IPS-18a (cell line): Measurements from ENCODE around the gene OR7D4.
"Not testable (repeated sequence)": the region's sequence is repeated elsewhere in the genome, so short reads cannot be mapped to it uniquely, and the experiment has no call there.

Experiments
- H3K27ac ChIP-seq: one replicate; pipeline ENCODE4 v1.5.1; 2013; ENCODE audit warnings: low read length
- H3K27me3 ChIP-seq: one replicate; pipeline ENCODE4 v1.6.1; 2013; ENCODE audit warnings: mild to moderate bottlenecking, low read length; ENCODE audit not compliant: control insufficient read depth, insufficient read depth
- H3K36me3 ChIP-seq: one replicate; pipeline ENCODE4 v1.6.1; 2013; ENCODE audit warnings: low read depth, low read length; ENCODE audit not compliant: control insufficient read depth
- H3K4me1 ChIP-seq: one replicate; pipeline ENCODE4 v1.6.1; 2013; ENCODE audit warnings: low read depth, low read length; ENCODE audit not compliant: control insufficient read depth
- H3K4me3 ChIP-seq: one replicate; pipeline ENCODE4 v1.5.1; 2013; ENCODE audit warnings: low read length
- H3K9ac ChIP-seq: one replicate; pipeline ENCODE4 v1.6.1; 2013; ENCODE audit warnings: mild to moderate bottlenecking, low read length, moderate library complexity
- H3K9me3 ChIP-seq: one replicate; pipeline ENCODE4 v1.6.1; 2013; ENCODE audit warnings: low read depth, low read length; ENCODE audit not compliant: control insufficient read depth

The OR7D4 gene

DNA sequence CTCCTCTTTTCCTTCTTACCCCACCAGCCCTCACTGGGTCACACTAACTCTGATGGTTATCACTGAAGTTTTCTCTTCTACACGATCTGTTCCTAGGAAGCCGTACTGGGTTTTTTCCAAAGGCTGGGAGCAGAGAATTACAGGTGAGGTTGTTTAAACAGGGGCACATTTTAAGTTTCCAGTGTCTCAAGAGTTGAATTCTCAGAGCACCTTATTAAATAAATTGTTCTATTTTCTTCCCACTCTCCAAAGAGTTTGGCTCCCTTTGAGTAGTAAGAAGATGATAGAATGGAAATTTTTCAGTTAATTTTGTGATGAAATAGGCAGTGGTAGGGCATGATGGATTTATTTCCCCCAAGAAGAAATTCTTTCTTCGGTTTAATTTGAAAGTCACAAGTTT, at the start of gene OR7D4:
OR7D4 (minus strand) TSS at position 101 of the 400 bp plus-strand sequence. CDS start 4,752 bp downstream, outside the sequence.
- Histone ChIP-seq H3K9ac (no peak within 1 kb of the TSS), H3K27me3 (no peaks in the 10 kb centered on the region), H3K4me3 (no peak within 1 kb of the TSS), H3K9me3 (peaks cover 64% of the 10 kb centered on the region), H3K4me1 (no peaks in the 10 kb centered on the region), H3K36me3 (no peaks in the 10 kb centered on the region), H3K27ac (no peak within 1 kb of the TSS)

DNA sequence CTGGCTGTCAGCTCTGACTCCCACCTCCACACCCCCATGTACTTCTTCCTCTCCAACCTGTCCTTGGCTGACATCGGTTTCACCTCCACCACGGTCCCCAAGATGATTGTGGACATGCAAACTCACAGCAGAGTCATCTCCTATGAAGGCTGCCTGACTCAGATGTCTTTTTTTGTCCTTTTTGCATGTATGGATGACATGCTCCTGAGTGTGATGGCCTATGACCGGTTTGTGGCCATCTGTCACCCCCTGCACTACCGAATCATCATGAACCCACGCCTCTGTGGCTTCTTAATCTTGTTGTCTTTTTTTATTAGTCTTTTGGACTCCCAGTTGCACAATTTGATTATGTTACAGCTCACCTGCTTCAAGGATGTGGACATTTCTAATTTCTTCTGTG, 31.8 kb upstream of the OR7D4 start:
- no peak overlapping the region for H3K4me3 ChIP-seq
- H3K27me3 ChIP-seq: no peaks in the 10 kb centered on the region
- no peaks in the 10 kb centered on the region for H3K4me1 ChIP-seq
- H3K9ac ChIP-seq: no peak overlapping the region
- peaks cover 61% of the 10 kb centered on the region for H3K9me3 ChIP-seq
- no peak overlapping the region for H3K27ac ChIP-seq
- H3K36me3 ChIP-seq: no peaks in the 10 kb centered on the region

DNA sequence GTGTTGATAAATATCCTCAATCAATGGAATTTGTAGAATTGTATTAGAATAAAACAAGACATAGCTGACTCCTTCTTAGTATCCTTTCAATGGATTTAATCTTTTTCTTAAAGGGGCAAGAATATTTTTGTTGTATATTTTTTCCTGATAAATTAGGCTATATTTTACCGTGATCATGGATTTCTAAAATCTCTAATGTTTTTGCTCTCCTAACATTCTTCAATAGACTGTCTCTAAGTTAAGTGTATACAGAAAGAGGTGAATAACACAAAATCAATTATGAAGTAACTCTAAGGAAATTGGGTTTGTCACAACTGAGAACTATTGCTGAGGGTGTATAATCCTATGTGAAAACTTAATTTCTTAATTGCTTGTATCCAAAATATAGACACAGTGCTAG, 31.2 kb upstream of the OR7D4 start, which contains the start of gene OR7E24:
OR7E24 (plus strand) TSS at position 301 of the 400 bp plus-strand sequence. CDS start 114 bp downstream, outside the sequence.
- Histone ChIP-seq H3K36me3 (no peaks in the 10 kb centered on the region), H3K27me3 (no peaks in the 10 kb centered on the region)

DNA sequence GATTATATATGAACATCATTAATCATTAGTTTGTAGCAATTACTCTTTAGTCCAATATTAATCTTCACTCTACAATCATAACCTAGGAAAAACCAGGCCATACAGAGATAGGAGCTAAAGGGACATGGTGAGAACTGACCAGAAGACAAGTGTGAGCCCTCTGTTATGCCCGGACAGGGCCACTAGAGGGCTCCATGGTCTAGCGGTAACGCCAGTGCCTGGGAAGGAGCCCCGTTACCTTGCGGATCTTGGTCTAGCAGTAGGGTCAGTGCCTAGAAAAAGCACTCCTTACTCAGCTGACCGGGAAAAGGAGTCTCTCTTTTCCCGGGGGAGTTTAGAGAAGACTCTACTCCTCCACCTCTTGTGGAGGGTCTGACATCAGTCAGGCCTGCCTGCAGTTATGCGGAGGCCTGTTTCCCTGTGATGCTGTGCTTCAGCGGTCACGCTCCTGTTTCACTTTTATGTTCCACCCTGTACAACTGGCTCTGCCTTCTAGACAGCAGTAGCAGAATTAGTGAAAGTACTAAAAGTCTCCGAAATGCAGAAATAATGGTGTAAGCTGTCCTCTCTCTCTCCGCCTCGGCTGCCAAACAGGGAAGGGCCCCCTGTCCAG, 13.8 kb downstream of the OR7D4 start:
- Histone ChIP-seq H3K36me3 (no peaks in the 10 kb centered on the region), H3K9ac (no peak overlapping the region), H3K4me1 (no peaks in the 10 kb centered on the region), H3K9me3 (peaks cover 44% of the 10 kb centered on the region), H3K27me3 (no peaks in the 10 kb centered on the region), H3K27ac (no peak overlapping the region), H3K4me3 (no peak overlapping the region)

More for the DNA sequence above, 31.2 kb upstream of the OR7D4 start, which contains the start of gene OR7E24:
- Histone ChIP-seq H3K9ac (no peak within 1 kb of the TSS), H3K27ac (no peak within 1 kb of the TSS), H3K4me3 (no peak within 1 kb of the TSS), H3K9me3 (peaks cover 56% of the 10 kb centered on the region), H3K4me1 (no peaks in the 10 kb centered on the region)

DNA sequence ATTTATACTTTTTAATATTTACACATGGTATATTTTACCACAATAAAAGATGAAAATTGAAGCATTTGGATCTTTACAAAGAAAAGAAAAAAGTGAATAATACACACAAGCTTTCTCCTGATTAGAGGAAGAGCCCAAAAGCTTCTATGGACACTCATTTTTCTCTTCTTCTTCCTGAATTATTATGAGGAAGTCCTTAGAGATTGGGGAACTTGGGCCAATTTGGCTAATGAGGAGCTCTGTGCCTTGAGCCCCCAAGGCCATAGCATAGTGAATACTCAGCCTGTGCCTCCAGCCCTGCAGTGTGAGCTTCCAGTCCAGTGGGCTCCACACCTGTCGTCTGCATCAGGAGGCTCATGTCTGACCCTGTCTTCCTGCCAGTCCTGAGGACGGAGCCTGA, 21.3 kb downstream of the OR7D4 start:
- H3K9ac ChIP-seq, H3K27ac ChIP-seq, H3K36me3 ChIP-seq, H3K27me3 ChIP-seq, H3K4me1 ChIP-seq, H3K4me3 ChIP-seq: not testable (repeated sequence)
- peaks cover 46% of the 10 kb centered on the region for H3K9me3 ChIP-seq

DNA sequence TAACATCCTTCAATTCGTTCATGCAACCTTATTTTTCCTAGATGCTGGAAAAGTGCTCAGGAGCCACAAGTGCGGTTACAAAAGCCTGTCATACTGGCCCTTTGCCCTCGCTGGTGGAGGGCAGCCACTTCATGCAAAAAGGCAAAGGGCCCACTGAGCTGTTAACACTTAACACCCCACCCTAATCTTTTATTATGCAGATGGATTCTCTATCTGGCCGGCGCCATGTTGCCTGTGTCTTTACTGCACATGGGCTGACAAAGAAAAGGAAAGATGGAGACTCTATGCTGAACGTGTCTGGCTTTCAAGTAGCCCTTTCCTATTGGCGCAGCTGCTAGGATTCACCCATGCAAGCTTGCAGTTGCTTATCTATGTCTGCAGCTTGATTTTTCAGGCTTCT, 29.9 kb downstream of the OR7D4 start:
- Histone ChIP-seq H3K36me3 (no peaks in the 10 kb centered on the region), H3K9ac (no peak overlapping the region), H3K27ac (no peak overlapping the region), H3K4me3 (no peak overlapping the region), H3K27me3 (no peaks in the 10 kb centered on the region), H3K9me3 (peaks cover 43% of the 10 kb centered on the region), H3K4me1 (no peaks in the 10 kb centered on the region)

DNA sequence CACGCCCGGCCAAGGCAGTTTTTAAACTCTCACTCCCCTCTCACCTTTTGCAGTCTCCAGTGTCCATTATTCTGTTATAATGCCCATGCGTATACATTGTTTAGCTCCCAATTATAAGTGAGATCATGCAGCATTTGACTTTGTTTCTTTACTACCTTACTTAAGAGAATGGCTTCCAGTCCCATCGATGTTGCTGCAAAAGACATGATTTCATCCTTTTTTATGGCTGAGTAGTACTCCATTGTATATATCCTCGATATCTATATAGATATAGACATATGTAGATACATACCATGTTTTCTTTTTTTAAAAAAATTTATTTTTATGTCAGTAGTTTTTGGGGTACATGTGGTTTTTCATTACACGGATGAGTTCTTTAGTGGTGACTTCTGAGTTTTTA, 32.2 kb downstream of the OR7D4 start:
- Histone ChIP-seq H3K9ac (no peak overlapping the region), H3K27ac (no peak overlapping the region), H3K9me3 (peaks cover 27% of the 10 kb centered on the region), H3K36me3 (no peaks in the 10 kb centered on the region), H3K4me1 (no peaks in the 10 kb centered on the region), H3K4me3 (no peak overlapping the region), H3K27me3 (no peaks in the 10 kb centered on the region)

DNA sequence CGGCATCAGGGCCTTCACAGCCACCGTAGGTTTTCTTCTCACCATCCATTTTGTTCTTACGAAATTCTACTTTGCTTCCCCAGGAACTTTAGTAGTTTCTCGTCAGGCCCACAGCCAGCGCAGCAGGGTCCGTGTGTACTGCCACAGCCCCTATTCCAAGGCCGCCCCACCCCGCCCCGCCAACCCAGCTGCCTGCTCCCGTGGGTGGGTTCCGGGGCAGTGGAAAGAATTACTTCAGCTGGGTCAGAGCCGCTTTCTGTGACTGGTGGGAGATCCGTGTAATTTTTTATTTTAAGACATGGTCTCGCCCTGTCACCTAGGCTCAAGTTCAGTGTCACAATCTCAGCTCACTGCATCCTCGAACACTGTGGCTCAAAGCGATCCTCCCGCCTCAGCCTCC, 36.4 kb downstream of the OR7D4 start:
- no peak overlapping the region for H3K4me3 ChIP-seq
- H3K27ac ChIP-seq: no peak overlapping the region
- H3K4me1 ChIP-seq: no peaks in the 10 kb centered on the region
- H3K27me3 ChIP-seq: no peaks in the 10 kb centered on the region
- H3K9me3 ChIP-seq: peaks cover 23% of the 10 kb centered on the region
- no peak overlapping the region for H3K9ac ChIP-seq
- H3K36me3 ChIP-seq: no peaks in the 10 kb centered on the region

- no peak within 1 kb of the TSS for H3K4me3 ChIP-seq
- H3K9me3 ChIP-seq: peaks cover 33% of the 10 kb centered on the region
- H3K27me3 ChIP-seq: no peaks in the 10 kb centered on the region
- H3K9ac ChIP-seq: no peak within 1 kb of the TSS
- no peaks in the 10 kb centered on the region for H3K4me1 ChIP-seq
- no peaks in the 10 kb centered on the region for H3K36me3 ChIP-seq
- no peak within 1 kb of the TSS for H3K27ac ChIP-seq
These were observed 40.5 kb downstream of the OR7D4 start, which contains the start of gene OR7D2 for GRCh38 chr19:9178901-9179300. OR7D2 (plus strand) TSS chr19:9178979; CDS start chr19:9185782, 6,803 bp downstream.

GRCh38 chr19:9175326-9175725, 44.1 kb downstream of the OR7D4 start:
- no peaks in the 10 kb centered on the region for H3K36me3 ChIP-seq
- H3K27me3 ChIP-seq: no peaks in the 10 kb centered on the region
- H3K4me1 ChIP-seq: no peaks in the 10 kb centered on the region
- no peak overlapping the region for H3K4me3 ChIP-seq
- H3K27ac ChIP-seq: no peak overlapping the region
- no peak overlapping the region for H3K9ac ChIP-seq
- peaks cover 25% of the 10 kb centered on the region for H3K9me3 ChIP-seq

DNA sequence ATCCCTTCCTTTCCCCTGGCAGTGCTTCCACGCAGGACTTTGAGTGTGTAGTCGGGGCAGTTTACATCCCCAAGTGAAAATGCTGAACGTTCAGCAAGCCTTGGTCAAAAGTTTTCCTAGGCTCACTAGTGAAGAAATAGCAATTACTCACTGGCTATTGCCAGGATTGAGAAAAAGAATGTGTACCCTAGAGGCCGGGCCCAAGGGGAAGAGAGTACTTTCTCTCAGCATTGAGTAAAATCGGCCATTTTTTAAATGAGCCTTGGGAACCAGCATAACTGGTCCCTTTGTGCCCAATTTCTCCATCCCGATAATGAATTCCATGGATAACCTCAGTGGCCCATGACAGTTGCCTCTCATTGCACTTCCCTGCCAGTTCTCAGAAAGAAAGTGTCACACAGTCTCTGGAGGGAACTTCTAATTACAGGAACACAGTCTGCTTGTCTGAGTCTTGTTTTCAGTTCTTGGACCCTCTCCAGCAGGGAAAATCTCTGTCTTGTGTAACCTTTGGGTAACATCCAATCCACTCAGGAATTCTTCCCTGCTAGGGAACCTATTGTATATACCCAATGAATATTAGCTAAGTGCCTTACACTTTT, 47.9 kb downstream of the OR7D4 start:
- no peaks in the 10 kb centered on the region for H3K36me3 ChIP-seq
- H3K27me3 ChIP-seq: no peaks in the 10 kb centered on the region
- H3K4me1 ChIP-seq: no peaks in the 10 kb centered on the region
- H3K9ac ChIP-seq: no peak overlapping the region
- H3K9me3 ChIP-seq: peaks cover 12% of the 10 kb centered on the region
- H3K27ac ChIP-seq: no peak overlapping the region
- no peak overlapping the region for H3K4me3 ChIP-seq

DNA sequence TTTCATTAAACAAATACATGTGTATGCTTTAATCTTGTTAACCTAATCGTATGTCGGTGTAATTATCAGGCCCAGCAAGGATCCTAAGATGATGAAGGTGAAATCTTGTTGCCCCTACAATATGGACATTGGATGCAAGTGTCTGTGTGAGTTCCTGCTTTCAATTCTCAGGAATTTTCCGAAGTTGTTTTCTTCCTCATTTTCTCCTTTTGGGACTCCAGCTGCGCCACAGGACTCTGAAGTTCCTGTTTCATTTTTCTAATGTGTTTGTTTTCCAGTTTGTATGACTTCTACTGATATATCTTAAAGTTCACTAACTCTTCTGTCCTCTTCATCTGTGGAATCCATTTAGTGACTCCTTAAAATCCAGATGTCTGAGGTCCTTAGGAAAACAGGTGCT, 52.5 kb downstream of the OR7D4 start:
- no peaks in the 10 kb centered on the region for H3K4me1 ChIP-seq
- no peaks in the 10 kb centered on the region for H3K27me3 ChIP-seq
- H3K27ac ChIP-seq: no peak overlapping the region
- no peaks in the 10 kb centered on the region for H3K9me3 ChIP-seq
- peaks cover 14% of the 10 kb centered on the region for H3K36me3 ChIP-seq
- no peak overlapping the region for H3K4me3 ChIP-seq
- no peak overlapping the region for H3K9ac ChIP-seq
